HepG2 (cell line): ENCODE results near the gene S100A4. TPM values are rescaled to one million over a fixed set of nuclear protein-coding genes. Genes with fewer than 3 reads are reported as not detected.

Experiments used
- CBX1 ChIP-seq: IDR thresholded peaks from one replicate; pipeline ENCODE4 v1.6.1; 2016; ENCODE audit warnings: antibody characterized with exemption, low read depth
- CHD4 ChIP-seq: fragments of 200-600 bp; sonication (generic); IDR thresholded peaks from 2 replicates; pipeline ENCODE4 v1.7.0; 2017; ENCODE audit warnings: mild to moderate bottlenecking, low read length, borderline replicate concordance
- GABPB1 ChIP-seq: IDR thresholded peaks from 2 replicates; pipeline ENCODE4 v1.6.1; 2016; ENCODE audit warnings: mild to moderate bottlenecking, missing genetic modification reagents, moderate library complexity, missing compliant biosample characterization
- GZF1 ChIP-seq: sonication (generic); formaldehyde crosslinking; IDR thresholded peaks from 2 replicates; pipeline ENCODE4 v1.5.1; 2020; ENCODE audit warnings: mild to moderate bottlenecking, missing genetic modification reagents
- HES4 ChIP-seq: sonication (generic); formaldehyde crosslinking; IDR thresholded peaks from 2 replicates; pipeline ENCODE4 v1.9.0; 2021; ENCODE audit warnings: mild to moderate bottlenecking, missing genetic modification reagents, borderline replicate concordance
- HMG20B ChIP-seq: conservative IDR thresholded peaks from 2 replicates; pipeline ENCODE4 v1.6.1; 2016; ENCODE audit warnings: missing genetic modification reagents, missing compliant biosample characterization
- HOXA9 ChIP-seq: sonication (generic); formaldehyde crosslinking; IDR thresholded peaks from 2 replicates; pipeline ENCODE4 v1.8.1; 2022; ENCODE audit warnings: missing genetic modification reagents, mild to moderate bottlenecking, moderate library complexity, borderline replicate concordance
- MAZ ChIP-seq, 2 experiments: sonication (generic) in 1 of 2; formaldehyde crosslinking in 1 of 2; IDR thresholded peaks; 2 replicates each; pipeline versions ENCODE4 v1.5.0 to v1.6.1; 2012 to 2020; ENCODE audit warnings: low read depth in 2 of 2, mild to moderate bottlenecking in 2 of 2, borderline replicate concordance in 1 of 2, improper control_type of control experiment in 1 of 2, low read length in 1 of 2, missing genetic modification reagents in 1 of 2, moderate library complexity in 1 of 2
- MIXL1 ChIP-seq: IDR thresholded peaks from 2 replicates; pipeline ENCODE4 v1.6.1; 2016
- NFYC ChIP-seq: IDR thresholded peaks from 2 replicates; pipeline ENCODE4 v1.6.1; 2016; ENCODE audit warnings: missing genetic modification reagents, missing compliant biosample characterization
- PAF1 ChIP-seq: IDR thresholded peaks from 2 replicates; pipeline ENCODE4 v1.6.1; 2016; ENCODE audit warnings: missing genetic modification reagents, missing compliant biosample characterization
- PHF5A ChIP-seq: IDR thresholded peaks from one replicate; pipeline ENCODE4 v1.6.1; 2018; ENCODE audit warnings: low read depth, missing genetic modification reagents; ENCODE audit not compliant: unreplicated experiment
- SNAI1 ChIP-seq: sonication (generic); formaldehyde crosslinking; IDR thresholded peaks from 2 replicates; pipeline ENCODE4 v1.5.0; 2020; ENCODE audit warnings: mild to moderate bottlenecking, missing genetic modification reagents, borderline replicate concordance
- SP140L ChIP-seq: sonication (generic); formaldehyde crosslinking; IDR thresholded peaks from 2 replicates; pipeline ENCODE4 v1.4.0; 2020; ENCODE audit warnings: missing genetic modification reagents, borderline replicate concordance
- SUZ12 ChIP-seq: fragments of 150-350 bp; IDR thresholded peaks from 2 replicates; pipeline ENCODE4 v1.6.1; 2014; ENCODE audit warnings: low read depth, low read length
- ZC3H13 ChIP-seq: sonication (generic); formaldehyde crosslinking; IDR thresholded peaks from 2 replicates; pipeline ENCODE4 v1.8.1; 2023; ENCODE audit warnings: mild to moderate bottlenecking, missing genetic modification reagents, moderate library complexity
- ZNF343 ChIP-seq: sonication (generic); formaldehyde crosslinking; IDR thresholded peaks from 2 replicates; pipeline ENCODE4 v1.4.0; 2020; ENCODE audit warnings: mild to moderate bottlenecking, missing genetic modification reagents
- ZNF619 ChIP-seq: sonication (generic); formaldehyde crosslinking; IDR thresholded peaks from 2 replicates; pipeline ENCODE4 v1.4.0; 2020; ENCODE audit warnings: mild to moderate bottlenecking, missing genetic modification reagents
- ZNF773 ChIP-seq: sonication (generic); formaldehyde crosslinking; IDR thresholded peaks from 2 replicates; pipeline ENCODE4 v1.4.0; 2020; ENCODE audit warnings: missing genetic modification reagents, borderline replicate concordance
- ZNF775 ChIP-seq: sonication (generic); formaldehyde crosslinking; IDR thresholded peaks from 2 replicates; pipeline ENCODE4 v1.4.0; 2020; ENCODE audit warnings: missing genetic modification reagents, mild to moderate bottlenecking, moderate library complexity, borderline replicate concordance
- ZNF839 ChIP-seq: sonication (generic); formaldehyde crosslinking; IDR thresholded peaks from 2 replicates; pipeline ENCODE4 v1.4.0; 2020; ENCODE audit warnings: missing genetic modification reagents, mild to moderate bottlenecking, borderline replicate concordance
- polyA plus RNA-seq, 8 experiments: library from polyadenylated mRNA; depleted of rRNA in 3 of 8; stranded (reverse) in 7 of 8; unstranded in 1 of 8; fragments of >200 nt; fragmentation: Illumina TruSeq in 4 of 8; extraction: Trizol in 4 of 8; gene quantifications; 2 replicates each; pipeline versions ENCODE4 v1.2.1 to v1.2.3, GENCODE V29; 2011 to 2016; ENCODE audit warnings: low read depth in 4 of 8, missing spikeins in 1 of 8, mixed read lengths in 1 of 8; ENCODE audit not compliant: insufficient read depth in 1 of 8
- total RNA-seq, 5 experiments: library from RNA; depleted of rRNA; stranded (reverse); fragments of >200 nt; fragmentation: Illumina TruSeq; extraction: Trizol; gene quantifications; 2 replicates each; pipeline ENCODE4 v1.2.3, GENCODE V29; 2016; ENCODE audit warnings: low read depth in 1 of 5
- TF ChIP-seq, protein P1 (sequence below): sonication (generic); formaldehyde crosslinking; IDR thresholded peaks from 2 replicates; pipeline ENCODE4 v1.4.0; 2020; ENCODE audit warnings: missing genetic modification reagents, borderline replicate concordance
- TF ChIP-seq, protein P2 (sequence below): sonication (generic); formaldehyde crosslinking; IDR thresholded peaks from 2 replicates; pipeline ENCODE4 v1.8.0; 2022; ENCODE audit warnings: mild to moderate bottlenecking, missing genetic modification reagents, borderline replicate concordance
- TF ChIP-seq, protein P3 (sequence below): sonication (generic); IDR thresholded peaks from 2 replicates; pipeline ENCODE4 v1.6.1; 2016; ENCODE audit warnings: low read depth, borderline replicate concordance
- TF ChIP-seq, protein P4 (sequence below): sonication (generic); formaldehyde crosslinking; IDR thresholded peaks from 2 replicates; pipeline ENCODE4 v1.4.0; 2020; ENCODE audit warnings: missing genetic modification reagents, mild to moderate bottlenecking, borderline replicate concordance

S100A4 gene
- total and polyA plus RNA-seq, 2 of the 13 experiments (the other 11 are each of a cell fraction or from before 2014, with no cell fraction given) = 12.9 to 20.2 TPM

DNA sequence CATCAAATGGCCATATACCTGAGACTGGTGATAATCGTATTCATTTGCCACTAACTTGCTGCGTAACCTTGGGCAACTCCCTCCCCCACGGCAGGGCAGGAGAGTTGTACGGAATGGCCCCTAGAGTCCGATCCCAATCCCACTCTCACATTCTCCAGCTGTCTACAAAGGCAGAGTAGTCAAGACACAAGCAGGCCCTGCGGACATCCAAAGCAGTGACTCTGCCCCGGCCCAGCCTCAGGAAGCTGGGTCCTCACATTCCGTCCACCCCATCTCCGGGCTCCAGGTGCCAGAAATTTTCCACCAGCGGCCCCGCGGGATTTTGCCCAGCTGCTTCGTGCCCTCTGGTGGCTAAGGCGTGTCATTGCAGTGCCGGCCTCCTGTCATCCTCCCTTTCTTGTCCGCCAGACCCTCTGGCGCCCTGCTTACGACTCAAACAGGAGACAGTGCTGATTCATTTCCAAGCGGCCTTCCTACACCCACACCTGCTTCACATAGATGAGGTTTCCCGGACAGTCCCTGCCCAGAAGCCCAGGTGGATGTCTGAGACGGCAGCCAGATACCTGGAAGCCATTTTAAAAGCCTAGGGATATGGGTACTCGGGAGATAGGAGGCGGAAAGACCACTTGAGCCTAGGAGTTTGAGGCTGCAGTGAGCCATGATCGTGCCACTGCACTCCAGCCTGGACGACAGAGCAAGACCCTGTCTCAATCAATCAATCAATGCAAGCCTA lies 22.9 kb upstream of the S100A4 start (continued):
- TF ChIP-seq, protein P1, sequence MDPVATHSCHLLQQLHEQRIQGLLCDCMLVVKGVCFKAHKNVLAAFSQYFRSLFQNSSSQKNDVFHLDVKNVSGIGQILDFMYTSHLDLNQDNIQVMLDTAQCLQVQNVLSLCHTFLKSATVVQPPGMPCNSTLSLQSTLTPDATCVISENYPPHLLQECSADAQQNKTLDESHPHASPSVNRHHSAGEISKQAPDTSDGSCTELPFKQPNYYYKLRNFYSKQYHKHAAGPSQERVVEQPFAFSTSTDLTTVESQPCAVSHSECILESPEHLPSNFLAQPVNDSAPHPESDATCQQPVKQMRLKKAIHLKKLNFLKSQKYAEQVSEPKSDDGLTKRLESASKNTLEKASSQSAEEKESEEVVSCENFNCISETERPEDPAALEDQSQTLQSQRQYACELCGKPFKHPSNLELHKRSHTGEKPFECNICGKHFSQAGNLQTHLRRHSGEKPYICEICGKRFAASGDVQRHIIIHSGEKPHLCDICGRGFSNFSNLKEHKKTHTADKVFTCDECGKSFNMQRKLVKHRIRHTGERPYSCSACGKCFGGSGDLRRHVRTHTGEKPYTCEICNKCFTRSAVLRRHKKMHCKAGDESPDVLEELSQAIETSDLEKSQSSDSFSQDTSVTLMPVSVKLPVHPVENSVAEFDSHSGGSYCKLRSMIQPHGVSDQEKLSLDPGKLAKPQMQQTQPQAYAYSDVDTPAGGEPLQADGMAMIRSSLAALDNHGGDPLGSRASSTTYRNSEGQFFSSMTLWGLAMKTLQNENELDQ (CRISPR knock-in tag) = no peak
- TF ChIP-seq HES4 (CRISPR knock-in tag) = no peak
- TF ChIP-seq GABPB1 (CRISPR knock-in tag) = peak; percentile 43; the same call in 1 of the 2 replicates
- TF ChIP-seq PAF1 (CRISPR knock-in tag) = no peak
- TF ChIP-seq, protein P2, sequence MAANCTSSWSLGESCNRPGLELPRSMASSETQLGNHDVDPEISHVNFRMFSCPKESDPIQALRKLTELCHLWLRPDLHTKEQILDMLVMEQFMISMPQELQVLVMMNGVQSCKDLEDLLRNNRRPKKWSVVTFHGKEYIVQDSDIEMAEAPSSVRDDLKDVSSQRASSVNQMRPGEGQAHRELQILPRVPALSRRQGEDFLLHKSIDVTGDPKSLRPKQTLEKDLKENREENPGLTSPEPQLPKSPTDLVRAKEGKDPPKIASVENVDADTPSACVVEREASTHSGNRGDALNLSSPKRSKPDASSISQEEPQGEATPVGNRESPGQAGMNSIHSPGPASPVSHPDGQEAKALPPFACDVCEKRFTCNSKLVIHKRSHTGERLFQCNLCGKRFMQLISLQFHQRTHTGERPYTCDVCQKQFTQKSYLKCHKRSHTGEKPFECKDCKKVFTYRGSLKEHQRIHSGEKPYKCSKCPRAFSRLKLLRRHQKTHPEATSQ (CRISPR knock-in tag) = no peak
- no peak for TF ChIP-seq ZNF343 (CRISPR knock-in tag)
- no peak for TF ChIP-seq SP140L
- TF ChIP-seq MIXL1 (CRISPR knock-in tag) = 0 out of 2 replicates have a peak, but pooled peaks have one; percentile 33
- no peak for TF ChIP-seq ZC3H13
- no peak for TF ChIP-seq ZNF773
- TF ChIP-seq, protein P3, sequence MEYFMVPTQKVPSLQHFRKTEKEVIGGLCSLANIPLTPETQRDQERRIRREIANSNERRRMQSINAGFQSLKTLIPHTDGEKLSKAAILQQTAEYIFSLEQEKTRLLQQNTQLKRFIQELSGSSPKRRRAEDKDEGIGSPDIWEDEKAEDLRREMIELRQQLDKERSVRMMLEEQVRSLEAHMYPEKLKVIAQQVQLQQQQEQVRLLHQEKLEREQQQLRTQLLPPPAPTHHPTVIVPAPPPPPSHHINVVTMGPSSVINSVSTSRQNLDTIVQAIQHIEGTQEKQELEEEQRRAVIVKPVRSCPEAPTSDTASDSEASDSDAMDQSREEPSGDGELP = 0 out of 2 replicates have a peak, but pooled peaks have one; percentile 40
- TF ChIP-seq ZNF839 = no peak
- no peak for TF ChIP-seq CBX1
- no peak for TF ChIP-seq PHF5A (CRISPR knock-in tag)
- TF ChIP-seq, protein P4, sequence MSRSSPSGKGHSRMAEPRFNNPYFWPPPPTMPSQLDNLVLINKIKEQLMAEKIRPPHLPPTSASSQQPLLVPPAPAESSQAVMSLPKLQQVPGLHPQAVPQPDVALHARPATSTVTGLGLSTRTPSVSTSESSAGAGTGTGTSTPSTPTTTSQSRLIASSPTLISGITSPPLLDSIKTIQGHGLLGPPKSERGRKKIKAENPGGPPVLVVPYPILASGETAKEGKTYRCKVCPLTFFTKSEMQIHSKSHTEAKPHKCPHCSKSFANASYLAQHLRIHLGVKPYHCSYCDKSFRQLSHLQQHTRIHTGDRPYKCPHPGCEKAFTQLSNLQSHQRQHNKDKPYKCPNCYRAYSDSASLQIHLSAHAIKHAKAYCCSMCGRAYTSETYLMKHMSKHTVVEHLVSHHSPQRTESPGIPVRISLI (CRISPR knock-in tag) = no peak
- no peak for TF ChIP-seq NFYC (CRISPR knock-in tag)
- TF ChIP-seq ZNF775 (CRISPR knock-in tag) = no peak
- no peak for TF ChIP-seq HOXA9
- TF ChIP-seq MAZ (IDR thresholded peaks at IDR 0.05; ENCODE audit: borderline replicate concordance, low read depth, low read length) = no peak
- TF ChIP-seq MAZ (CRISPR knock-in tag; IDR thresholded peaks at IDR 0.05; ENCODE audit: low read depth) = no peak
- TF ChIP-seq GZF1 (CRISPR knock-in tag) = no peak
- TF ChIP-seq SUZ12 = no peak
- no peak for TF ChIP-seq SNAI1 (CRISPR knock-in tag)
- no peak for TF ChIP-seq CHD4
- TF ChIP-seq HMG20B (CRISPR knock-in tag) = 0 out of 2 replicates have a peak, but pooled peaks have one; percentile 23
- no peak for TF ChIP-seq ZNF619
